PFSK-1 (cell line): ENCODE data around the gene SLC44A3.

Experiments used
- POLR2AphosphoS5 ChIP-seq: IDR thresholded peaks from 2 replicates; pipeline ENCODE4 v1.6.1; 2012; ENCODE audit warnings: low read depth, mild to moderate bottlenecking, control low read depth, low read length, moderate library complexity
- REST ChIP-seq, 2 experiments: IDR thresholded peaks; 2 replicates each; pipeline versions ENCODE4 v1.6.1 to v1.8.0; 2011 to 2012; ENCODE audit warnings: low read depth in 2 of 2, low read length in 2 of 2, control low read depth in 1 of 2, inconsistent platforms in 1 of 2, mild to moderate bottlenecking in 1 of 2, moderate library complexity in 1 of 2; ENCODE audit not compliant: insufficient read depth in 1 of 2
- SIN3A ChIP-seq: IDR thresholded peaks from 2 replicates; pipeline ENCODE4 v1.6.1; 2012; ENCODE audit warnings: mild to moderate bottlenecking, low read length, moderate library complexity, borderline replicate concordance; ENCODE audit not compliant: insufficient read depth
- TAF1 ChIP-seq: IDR thresholded peaks from 2 replicates; pipeline ENCODE4 v1.6.1; 2012; ENCODE audit warnings: low read length, control low read depth, borderline replicate concordance; ENCODE audit not compliant: insufficient read depth

GRCh38 chr1:94840808-94841207 lies 20.7 kb downstream of the SLC44A3 start:
- TF ChIP-seq REST (IDR thresholded peaks at IDR 0.05; ENCODE audit: insufficient read depth in 1 of 2, low read depth in 2 of 2, low read length in 2 of 2) = no peak
- no peak for TF ChIP-seq TAF1
- TF ChIP-seq SIN3A = no peak
- no peak for TF ChIP-seq POLR2AphosphoS5
